HG03342 (cell line): ENCODE results near the gene KIF18B.

Source experiments
- ATAC-seq: cut with Tn5 transposase; IDR thresholded peaks from one replicate; pipeline ENCODE4 v1.9.1; 2021; ENCODE audit warnings: mild to moderate bottlenecking, moderate library complexity; ENCODE audit not compliant: unreplicated experiment

Gene KIF18B

DNA sequence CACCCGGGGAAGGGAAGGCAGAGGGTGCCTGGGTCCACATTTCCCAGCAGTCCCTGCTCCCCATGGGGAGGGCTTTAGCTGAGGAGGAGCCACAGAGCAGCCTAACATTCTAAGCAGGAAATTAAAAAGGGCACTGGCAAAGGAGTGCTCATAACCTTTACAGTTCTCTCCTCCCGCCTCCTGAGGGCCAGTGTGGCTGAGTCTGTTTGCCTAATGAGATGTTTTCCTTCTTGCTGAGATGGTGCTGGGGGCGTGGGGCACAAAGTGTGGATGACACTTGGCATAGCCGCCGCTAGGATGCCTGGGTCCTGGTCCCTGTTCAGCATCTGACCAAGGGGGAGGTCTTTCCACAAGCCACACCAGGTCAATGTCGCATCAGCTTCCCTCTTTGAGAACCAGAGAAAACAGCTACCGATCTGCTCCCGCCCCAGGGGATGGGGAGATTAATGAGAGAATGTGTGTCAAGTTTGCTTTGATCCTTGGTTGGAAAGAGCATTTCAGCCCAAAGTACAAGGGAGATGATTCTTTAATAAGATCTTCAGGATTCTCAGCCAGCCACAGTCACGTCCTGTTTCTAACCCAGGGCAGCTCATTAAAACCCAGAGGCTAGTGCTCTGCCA is 5.8 kb downstream of the KIF18B start:
- ATAC-seq: no peak

DNA sequence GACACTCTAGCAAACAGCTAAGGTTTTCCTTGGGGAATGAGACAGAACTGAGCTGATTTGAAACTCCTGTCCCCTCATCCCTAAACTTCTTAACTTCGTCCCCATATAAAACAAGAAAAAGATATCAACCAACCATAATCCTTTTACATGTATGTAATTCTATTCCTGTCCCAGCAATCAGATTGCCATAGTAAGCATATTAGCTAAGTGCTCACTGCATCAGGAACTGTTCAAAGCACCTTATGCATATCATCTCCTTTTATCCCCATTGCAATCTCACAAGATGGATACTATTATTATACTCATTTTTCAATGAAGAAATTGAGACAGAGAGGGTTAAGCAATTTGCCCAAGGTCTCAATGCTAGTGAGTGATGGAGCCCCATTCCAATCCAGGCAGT is 6.8 kb downstream of the KIF18B start:
- ATAC-seq: no peak

DNA sequence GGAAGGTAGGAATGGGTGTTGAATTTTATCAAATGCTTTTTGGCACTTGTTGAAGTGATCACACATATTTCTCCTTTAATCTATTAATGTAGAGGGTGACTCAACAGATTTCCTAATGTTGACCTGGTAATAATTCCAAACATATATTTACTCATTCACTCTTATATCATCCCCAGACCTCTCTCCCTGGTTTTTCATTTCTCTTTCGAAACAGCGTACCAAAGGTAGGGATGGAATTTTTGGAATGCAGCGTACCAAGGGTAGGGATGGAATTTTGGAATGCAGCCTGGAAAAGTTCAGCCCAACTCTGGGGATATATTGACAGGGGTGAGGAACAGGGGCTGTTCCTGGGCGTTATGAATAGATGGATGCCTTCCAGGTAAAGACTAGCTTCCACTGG is 7.3 kb downstream of the KIF18B start:
- no peak for ATAC-seq

DNA sequence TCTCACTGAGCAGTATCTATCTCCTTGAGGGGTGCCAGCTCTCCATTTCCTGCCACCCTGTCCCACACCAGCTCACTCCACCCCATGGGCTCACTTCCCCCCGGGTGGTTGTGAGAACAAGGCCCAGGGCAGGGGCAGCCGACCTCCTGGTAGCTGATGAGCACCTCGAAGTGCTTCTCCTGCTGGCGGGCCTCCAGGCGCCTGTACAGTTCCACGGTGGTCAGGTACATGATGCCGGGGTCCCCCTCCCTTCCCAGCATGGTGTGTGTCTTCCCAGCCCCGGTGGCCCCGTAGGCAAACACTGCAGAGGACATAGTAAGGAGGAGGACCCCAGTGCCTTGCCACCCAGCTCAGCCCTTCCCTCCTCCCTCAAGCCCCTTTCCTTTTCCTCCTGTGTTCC is 12.5 kb downstream of the KIF18B start:
- ATAC-seq: no peak

DNA sequence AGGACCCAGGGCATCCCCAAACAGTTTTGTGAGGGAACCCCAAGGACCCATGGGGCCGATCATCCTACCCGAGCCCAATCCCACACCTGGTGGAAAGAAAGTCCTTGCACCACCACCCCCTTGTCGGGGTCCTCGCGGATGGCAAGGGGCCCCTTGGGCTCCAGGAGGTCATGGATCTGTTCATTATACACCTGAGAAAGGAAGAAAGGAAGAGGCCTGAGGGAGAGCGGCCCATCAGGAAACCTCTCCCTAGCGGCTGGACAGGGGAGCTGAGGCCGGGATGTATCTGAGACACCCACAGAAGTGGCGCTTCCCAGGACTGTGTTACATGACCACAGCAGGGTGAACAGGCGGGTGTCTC is 12.8 kb downstream of the KIF18B start:
- ATAC-seq: no peak

DNA sequence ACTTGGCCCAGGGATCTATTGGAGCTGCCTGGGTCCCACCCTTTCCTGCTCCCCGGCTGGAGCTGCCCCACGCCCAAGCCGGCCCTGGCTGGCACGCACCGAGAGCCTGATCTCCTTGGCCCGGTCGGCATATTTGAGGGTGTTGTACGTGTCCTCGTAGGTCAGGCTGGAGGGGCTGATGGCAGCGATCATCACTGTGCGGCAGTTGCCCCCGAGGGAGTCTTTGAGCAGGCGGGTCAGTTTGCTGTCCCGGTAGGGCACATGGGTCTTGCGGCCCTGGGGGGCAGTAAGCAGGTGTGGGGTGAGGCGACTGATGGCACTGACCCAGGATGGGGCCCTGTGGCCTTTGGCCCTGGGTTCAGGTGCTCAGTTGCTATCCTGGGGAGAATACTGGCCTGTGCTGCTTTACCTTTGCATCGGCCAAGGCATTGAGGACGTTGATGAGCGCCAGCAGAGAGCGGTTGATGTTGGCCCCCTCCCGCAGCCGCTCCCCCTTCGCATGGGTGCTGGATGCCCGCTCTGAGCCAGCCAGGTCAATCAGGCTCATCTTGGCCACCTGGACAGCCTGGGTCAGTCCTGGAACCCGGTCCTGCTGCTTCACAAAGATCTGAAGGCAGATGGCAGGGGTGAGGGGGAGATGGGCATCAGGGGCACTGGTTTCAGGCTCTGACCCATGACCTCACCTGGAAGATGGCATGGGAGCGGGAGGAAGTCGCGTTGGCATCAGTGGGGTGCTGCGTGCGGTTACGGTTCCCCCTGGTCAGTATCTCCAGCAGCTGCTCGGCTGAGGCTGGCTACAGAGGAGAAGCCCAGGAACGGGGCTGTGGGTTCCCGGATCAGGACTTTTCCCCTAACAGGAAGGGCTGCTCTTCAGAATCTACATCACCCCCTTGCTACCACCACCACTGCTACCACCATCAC is 13.5 kb downstream of the KIF18B start:
- ATAC-seq: no peak

DNA sequence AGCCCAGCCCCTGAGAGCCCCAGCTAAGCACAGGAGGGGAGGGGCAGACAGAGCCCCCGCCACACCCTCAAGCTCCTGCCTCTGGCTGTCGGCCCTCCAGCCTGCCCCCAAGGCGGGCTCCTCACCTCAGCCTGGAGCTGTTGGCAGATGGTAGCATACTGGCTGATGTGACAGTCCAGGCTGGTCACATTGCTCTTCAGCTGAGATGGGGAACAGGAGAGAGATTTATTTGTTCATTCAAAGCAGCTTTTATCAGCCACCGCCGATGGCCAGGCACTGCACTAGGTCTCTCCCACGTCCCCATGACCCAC is 14.8 kb downstream of the KIF18B start:
- no peak for ATAC-seq

DNA sequence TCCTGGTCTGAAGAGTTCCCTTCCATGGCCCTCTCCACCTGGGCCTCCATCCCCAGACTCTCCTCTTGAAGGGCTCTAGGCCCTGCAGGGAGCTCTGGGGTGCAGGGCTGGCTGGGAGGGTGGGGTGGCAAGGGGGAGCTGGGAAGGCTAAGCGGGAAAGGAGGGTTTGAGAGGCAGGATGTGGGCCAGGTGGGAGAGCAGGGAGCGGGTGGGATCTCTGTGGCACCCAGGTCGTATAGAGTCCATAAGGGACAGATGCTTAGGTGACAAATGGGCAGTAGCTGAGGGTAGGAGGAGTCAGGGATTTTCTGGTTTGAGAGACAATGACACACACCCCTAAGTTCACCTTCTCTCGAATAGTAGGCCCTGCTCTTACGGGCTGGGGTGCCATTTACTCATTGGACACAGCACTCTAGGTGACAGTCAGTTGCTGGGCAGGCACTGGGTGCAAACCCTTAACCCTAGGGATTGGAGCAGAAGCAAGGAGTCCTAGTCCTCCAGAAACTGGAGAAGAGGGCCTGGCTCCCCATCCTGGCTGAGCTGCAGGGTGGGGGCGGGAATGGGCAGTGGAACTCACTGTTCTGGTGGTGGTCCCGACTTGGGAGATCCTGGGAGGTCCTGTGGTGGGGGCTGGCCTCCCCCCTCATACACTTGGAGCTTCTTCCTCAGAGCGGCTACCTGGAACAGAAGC is 15.3 kb downstream of the KIF18B start:
- no peak for ATAC-seq

DNA sequence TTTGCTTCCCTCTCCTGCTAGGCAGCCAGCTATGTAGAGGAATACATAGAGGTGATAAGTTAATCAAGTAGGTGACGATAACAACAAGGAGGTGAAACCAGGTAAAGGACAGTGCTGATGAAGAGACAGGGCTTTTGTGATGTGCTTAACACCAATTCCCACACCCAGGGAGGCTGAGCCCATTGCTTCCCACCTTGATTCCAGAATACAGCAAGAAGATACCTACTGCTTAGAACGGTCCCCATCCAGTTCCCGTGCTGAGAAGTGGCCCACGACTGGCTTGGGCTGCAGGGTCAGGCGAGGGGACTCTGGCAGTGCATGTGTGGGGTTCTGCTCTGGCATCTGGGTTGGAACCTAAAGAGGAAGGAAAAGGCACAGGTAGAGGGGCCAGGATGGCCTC is 16.2 kb downstream of the KIF18B start:
- no peak for ATAC-seq

DNA sequence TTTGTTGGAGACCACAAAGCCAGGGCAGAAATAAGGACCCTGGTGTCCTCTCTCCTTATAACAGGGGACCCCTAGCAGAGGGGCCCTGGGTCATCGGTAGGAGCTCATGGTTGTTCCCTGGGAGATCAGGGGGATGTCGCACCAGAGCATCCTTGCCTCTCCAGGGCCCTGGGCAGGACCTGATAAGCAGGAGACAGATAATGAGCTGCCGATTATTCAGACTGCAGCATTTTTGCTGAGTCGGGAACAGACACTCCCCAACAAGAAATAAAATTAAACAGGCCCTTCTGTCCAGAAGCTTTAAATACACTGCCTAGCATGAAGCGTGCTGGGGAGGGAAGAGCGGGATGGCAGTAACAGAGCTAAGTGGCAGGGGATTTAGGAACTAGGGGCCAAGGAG is 16.9 kb downstream of the KIF18B start:
- no peak for ATAC-seq

DNA sequence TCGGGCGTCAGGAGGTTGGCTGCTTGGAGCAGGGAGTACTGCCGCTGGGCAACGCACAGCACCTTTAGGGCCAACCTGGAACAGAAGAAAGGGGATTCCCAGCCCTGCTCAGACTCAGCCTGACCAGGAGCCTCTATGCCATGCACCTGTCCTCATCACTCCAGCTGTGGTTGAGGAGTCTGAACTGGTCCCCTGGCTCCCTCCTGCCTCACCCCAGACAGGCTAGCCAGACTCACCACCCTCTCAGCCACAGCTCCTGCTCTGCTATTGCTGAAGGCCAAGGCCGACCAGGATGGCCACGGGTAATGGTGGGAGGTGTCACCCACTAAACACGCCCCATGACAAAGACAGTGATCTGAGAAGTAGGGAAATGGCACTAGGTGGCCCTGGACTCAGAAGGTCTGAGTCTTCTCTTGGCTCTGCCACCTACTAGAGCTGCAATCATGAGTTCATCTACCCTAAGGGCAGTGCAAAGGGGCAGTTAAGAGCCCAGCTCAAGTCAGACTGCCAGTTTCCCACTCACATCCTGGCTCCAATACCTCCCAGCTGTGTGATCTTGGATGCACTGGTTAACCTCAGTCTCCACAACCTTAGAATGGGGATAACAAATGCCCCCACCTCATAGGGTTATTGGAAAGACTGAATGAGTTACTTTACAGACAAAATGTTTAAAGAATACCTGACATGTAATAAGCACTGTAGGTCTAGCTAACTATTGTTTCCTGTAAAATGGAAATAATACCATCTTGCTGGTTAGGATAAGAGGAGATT is 18.4 kb downstream of the KIF18B start:
- no peak for ATAC-seq

DNA sequence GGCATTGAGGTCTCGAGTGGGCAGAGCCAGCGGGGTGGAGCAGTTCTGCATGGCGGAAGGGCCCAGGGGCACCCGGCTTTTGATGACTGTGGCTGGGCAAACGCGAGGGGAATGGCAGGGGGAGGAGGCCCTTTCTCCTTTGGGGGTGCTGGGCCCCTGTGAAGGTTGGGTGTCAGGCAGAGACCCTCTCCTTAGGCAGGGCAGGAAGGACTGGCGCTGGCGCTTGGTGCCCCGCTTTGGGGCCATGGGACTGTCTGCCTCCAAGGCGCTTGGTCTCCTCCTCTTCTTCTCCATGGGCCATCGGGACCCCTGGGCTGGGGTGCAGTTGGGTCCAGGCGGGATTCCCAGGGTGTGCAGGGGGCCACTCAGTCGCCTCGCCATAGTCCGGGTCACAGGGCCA is 19.4 kb downstream of the KIF18B start:
- no peak for ATAC-seq

DNA sequence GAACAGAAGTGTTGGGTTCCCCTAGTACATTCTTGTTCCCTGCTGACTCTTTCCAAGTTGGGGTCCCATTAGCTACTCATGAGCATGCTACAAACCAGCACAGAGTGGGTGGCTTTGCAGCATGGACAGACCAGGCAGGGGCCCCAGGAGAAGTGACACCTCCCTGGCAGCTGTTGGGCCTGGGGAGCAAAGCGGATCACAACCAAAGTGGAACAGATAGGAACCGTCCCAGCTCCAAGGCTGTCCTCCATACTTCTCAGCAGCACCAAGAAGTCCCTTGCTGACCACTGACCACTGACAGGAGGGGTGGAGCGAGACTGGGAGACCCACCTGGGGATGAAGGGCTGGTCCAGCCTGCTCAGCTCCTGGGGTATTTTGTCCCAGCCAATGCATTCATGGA is 19.9 kb downstream of the KIF18B start:
- ATAC-seq: no peak

DNA sequence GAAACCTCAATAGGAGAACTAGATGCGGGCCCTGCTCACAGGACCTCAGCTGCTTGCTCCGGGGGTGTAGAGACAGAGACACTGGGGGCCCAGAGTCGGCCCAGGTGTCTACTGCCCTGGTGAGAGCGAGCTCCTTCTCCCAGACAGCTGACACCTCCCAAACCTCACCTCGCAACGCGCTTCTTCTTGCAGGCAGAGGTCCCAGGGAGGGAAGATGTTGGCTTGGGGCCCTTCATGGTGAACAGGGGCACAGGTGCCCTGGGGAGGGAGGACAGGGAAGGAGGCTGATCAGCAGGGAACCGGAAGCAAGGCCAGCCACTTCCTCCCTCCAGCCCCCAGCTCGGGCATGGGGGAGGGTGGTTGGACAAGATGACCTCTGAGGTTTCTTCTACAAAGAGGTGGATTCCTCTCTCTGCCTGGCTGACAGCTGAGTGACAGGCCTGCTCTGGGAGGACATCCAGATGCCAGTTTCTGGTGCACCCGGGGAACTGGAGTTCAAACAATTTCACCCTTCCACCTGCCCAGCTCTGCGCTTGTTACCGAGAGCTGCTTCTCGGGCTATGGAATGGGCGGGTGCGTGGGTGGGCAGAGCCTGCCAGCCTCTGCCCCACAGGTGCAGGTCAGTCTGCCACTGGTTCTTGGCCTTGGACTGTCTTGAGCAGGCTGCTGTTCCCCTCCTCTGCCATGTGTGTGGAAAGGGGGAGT is 20.6 kb downstream of the KIF18B start:
- no peak for ATAC-seq

DNA sequence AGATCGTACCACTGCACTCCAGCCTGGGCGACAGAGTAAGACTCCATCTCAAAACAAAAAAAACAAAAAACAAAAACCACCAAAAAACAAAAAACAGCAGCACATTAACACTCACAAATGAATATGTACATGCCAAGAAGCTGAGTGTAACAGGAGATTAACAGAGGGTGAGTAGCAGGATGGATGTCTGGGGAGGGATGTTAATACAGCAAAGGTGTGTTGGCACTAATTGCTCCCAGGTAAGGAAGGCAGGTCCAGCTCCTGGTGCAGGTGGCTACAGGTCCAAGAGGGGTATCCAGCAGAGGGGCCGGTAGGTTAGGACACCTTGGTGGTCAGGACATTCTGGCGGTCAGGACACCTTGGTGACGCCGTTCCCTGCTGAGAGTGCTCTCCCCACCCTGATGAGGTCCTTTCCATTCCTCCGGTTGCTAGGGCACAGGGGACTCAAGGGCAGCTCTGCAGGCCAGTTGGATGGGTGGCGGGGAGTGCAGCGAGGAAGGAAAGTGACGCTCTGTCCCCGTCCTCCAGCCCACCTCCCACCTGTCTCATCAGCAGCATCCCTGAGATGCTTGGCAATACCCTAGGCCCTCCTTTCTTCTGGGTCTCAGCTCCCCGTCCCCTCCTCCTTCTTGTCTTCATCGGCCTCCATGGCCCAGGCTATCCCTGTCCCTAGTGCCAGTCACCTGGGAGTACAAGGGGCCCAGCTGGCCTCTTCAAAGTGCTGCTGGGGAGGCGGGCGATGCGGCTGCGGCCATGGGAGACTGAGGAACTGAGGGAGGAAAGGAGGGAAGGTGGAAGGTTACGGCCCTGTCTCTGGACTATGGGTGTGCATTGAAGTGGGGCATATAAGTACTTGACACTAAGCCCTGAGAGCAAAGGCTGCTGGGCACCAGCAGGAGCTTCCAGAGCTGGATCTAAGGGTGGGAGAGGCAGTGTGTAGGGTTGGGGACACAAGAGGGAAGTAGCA is 21.6 kb downstream of the KIF18B start:
- no peak for ATAC-seq

DNA sequence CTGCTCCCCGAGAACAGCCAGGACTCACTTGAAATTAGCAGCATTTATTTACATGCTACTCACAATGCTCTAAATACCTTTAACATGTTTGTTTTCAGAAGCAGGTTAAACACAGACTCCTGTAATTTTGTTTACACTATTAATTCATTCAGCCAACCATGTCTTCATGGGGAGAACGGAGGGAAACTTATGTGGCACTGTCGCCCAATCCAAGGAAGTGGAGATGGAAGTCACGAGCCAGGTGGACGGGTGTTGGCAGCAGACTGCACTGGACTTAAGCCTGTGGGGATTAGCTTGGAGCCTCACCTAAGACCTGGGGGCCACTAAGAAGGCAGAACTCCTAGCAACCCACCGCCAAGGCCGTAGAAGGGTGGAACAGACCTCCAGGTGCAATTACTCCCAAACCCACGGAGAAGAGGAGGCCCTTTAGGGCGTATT is 23.4 kb downstream of the KIF18B start:
- ATAC-seq: no peak

DNA sequence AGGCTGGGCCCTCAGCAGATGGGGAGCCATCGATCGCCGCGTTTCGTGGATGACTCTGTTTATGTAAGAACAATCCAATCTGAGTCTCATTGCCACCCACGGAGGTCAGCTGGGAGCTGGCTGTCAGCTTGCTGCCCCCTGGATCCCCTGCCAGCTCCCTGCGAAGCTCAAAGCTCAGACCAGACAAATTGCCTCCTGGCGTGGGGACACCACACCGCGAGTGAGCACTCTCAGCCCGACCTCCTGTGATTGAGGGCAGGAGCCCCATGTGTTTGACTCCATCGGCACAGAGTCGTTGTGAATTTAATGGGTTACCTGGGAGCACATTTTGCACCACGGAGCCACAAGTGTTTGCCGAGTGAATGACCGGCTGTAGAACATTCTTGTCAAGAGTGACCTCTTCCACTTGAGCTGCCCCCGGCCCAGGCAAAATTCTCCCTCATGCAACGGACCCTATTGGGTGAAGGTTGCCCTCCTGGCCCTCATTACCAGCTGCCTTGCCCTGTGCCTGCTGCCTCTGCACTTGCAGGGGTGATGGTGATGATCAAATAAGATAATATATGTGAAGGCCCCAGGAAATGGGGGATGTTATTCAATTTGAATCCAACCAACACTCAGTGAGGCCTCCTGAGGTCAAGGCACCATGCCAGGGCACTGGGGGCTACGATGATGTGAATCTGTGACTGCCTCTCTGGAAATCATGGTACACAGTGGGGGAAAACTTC is 24.7 kb downstream of the KIF18B start:
- ATAC-seq: no peak

DNA sequence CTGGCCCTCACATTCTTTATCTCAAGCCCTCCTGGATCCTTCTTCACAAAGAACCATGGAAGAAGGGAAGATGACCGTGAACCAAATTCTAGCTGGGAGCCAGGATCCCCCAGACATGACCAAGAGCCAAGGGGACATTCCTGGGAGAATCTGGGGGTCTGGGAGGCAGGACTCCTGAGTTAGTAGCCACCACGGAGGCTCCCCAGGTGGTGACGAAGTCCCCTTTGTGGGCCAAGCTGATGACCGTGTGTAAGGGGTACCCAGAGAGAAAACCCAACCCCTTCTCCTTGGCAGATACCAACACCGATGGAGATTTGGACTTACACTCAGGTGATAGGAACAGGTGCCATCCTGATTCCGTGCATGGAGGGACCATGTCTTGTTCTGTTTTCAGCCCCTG is 25.4 kb downstream of the KIF18B start:
- ATAC-seq: no peak
